ENCODE measurements around the gene CHL1.

The CHL1 gene

DNA sequence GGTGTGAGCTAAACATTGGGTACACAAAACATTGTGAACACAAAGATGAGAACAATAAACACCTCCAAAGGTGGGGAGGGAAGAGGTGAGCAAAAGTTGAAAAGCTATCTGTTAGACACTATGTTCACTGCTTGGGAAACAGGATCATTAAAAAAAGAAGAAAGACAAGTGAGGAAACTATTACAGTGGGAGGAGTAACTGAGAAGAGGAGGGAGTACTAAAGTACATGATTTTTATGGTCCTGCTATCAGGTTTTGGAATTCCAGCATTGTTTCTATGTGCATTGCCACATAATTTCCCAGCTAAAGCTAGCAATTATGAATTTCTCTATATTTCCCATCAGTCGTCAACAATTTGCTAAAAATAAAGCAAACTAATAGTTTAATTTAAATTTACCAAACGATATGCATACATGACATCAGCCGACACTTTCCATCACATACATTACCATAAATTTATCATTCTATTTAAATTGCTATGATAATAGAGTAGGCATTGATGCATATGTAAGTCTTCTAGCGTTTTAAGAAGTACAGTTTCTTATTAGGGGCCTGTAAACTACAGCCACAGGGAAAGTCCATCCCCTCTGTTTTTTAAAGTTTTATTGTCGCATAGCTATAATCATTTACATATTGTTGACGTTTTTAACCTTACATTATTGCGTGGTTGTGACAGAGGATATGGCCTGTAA is 221.8 kb downstream of the CHL1 start:
- DNase-seq = no peak

DNA sequence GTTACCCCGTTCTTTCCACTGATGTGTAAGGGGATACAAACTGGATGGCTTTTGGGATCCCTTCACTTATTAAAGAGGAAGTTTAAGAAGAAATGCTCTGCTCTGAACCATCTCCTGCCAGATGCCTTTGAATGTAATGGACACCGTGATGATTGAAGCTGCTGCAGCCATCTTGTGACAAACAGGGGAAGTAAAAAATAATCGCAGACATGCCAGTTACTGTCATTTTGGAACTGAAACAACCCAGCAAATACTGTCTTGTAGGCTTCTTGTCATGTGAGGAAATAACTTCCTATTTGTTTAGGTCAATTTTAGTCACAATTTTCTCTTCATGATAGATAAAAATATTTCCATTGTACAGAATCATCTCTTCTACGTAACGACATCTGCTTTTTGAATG is 224.0 kb downstream of the CHL1 start:
- DNase-seq = no peak

GRCh38 chr3:425079-425478 is 228.5 kb downstream of the CHL1 start:
- no peak for DNase-seq

- no peak for DNase-seq
Observed at GRCh38 chr3:426072-426471, 229.5 kb downstream of the CHL1 start.

DNA sequence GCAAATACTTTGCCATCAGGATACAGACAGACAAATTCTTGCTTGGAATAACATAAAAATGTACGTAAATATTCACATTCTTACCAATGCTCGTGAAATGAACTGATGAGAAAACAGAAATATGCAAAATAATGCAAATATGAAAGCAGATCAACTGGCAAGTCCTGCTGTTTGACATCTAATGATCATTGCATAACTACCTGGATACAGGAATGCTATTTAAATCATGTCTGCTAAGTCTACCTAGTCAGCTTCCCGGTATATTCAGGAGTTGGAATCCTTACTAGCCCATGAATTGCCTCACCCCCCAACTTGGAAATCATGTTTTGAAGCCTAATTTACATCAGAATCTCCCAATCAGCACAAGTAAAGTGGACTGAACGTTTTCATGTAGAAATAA is 230.6 kb downstream of the CHL1 start:
- DNase-seq = no peak

- DNase-seq = no peak
Observed at GRCh38 chr3:430186-430585, 233.6 kb downstream of the CHL1 start.

GRCh38 chr3:435161-435560 is 238.6 kb downstream of the CHL1 start:
- DNase-seq = no peak

- no peak for DNase-seq
Observed at GRCh38 chr3:436053-436452, 239.5 kb downstream of the CHL1 start.

- DNase-seq = no peak
Observed at GRCh38 chr3:440826-441225, 244.3 kb downstream of the CHL1 start.

DNA sequence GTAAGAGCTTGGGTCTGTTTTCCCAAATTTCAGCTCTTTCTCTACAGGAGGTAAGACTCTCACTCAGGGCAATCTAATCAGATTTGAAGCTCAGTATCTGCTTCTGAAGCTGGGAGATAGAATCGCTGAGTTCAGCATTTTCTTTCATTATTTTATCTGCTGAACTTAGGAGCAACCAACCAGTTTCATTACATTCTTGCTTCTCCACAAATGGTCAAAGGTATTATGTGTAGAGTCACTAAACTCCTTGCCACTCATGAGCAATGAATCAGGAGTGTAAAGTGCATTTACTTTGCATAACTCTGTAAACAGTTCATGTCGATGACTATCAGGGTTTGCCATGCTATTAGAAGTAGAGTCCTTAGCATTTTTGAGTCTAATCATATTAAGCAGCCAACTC is 249.4 kb downstream of the CHL1 start:
- no peak for DNase-seq

- no peak for DNase-seq
Observed at GRCh38 chr3:447671-448070, 251.1 kb downstream of the CHL1 start.

- no peak for DNase-seq
Observed at GRCh38 chr3:449711-450110, 253.1 kb downstream of the CHL1 start.

GRCh38 chr3:452221-452620 is 255.7 kb downstream of the CHL1 start:
- no peak for DNase-seq

DNA sequence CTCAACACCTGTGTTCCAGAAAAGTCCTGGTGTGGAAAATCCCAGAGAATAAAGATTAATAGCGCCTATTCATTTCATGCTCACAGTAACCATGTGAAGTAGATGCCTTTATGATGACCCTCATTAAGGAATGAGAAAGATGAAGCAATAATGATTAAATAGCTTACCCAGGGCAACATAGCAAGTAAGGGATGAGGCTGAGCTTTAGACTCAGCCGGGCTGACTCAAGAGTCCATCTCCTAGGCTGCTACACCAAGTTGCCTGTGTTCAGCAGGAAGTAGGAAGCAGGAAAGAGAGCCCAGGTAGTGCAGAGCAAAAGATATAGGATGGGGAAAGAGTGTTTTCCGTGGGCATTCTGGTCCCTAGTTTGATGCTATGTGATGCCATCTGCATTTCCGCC is 256.5 kb downstream of the CHL1 start:
- no peak for DNase-seq

- DNase-seq = no peak
Observed at GRCh38 chr3:454986-455385, 258.4 kb downstream of the CHL1 start.

DNA sequence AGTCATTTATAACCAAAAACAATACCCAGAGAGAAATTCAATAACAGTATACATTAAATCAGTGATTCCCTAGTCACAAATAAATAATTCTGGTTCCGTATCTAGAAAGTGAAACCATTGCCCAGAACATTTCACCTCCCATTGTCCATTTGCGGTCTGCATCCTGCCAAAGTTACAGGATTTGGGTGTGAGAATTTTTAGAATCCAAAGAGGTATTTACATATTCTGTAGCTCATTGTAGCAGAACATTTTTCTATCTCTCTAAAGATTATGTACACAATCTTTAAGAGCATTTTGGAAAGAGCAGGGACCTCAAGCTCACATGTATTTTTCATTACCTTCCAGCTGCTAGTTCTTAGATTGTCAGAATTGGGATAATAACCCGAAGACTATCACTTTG is 261.6 kb downstream of the CHL1 start:
- no peak for DNase-seq

GRCh38 chr3:458653-459310 is 262.2 kb downstream of the CHL1 start:
- no peak for DNase-seq

All from inflammatory macrophage (primary cell).